GM23338 (cell line): ENCODE data around the gene TCF12.

Source experiments
- EZH2 ChIP-seq: fragments of 200-600 bp; sonication (generic); IDR thresholded peaks from one replicate; pipeline ENCODE4 v1.8.0; 2017; ENCODE audit warnings: antibody characterized with exemption, mild to moderate bottlenecking, low read depth; ENCODE audit not compliant: unreplicated experiment
- EZH2phosphoT487 ChIP-seq: fragments of 200-600 bp; sonication (generic); IDR thresholded peaks from one replicate; pipeline ENCODE4 v1.8.1; 2018; ENCODE audit warnings: antibody characterized with exemption; ENCODE audit not compliant: unreplicated experiment
- JUNB ChIP-seq: IDR thresholded peaks from one replicate; pipeline ENCODE4 v1.6.1; 2016; ENCODE audit warnings: antibody characterized with exemption; ENCODE audit not compliant: unreplicated experiment
- TF ChIP-seq, protein P1 (sequence below), 2 experiments: fragments of 200-600 bp in 1 of 2; sonication (generic) in 1 of 2; conservative IDR thresholded peaks; 2 replicates each; pipeline versions ENCODE4 v1.5.1 to v1.6.1; 2016 to 2017; ENCODE audit warnings: antibody characterized with exemption in 2 of 2, low read depth in 2 of 2, mild to moderate bottlenecking in 2 of 2, moderate library complexity in 1 of 2

DNA sequence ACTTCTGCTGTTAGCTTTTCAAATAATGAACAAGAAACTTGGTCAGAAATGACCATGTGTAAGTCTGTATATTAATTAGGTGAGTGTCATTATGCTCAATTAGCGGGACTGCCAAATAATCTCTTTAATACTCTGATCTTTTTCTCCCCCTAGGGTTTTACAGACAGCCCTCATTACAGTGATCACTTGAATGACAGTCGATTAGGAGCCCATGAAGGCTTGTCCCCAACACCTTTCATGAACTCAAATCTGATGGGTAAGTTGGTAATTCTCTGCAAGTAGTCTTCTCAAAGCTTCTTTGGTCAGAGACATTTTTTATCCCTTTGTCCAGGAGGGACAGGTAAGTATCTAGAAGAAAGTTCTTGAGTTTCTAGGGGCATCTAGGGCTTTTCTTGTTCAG is 173.2 kb downstream of the TCF12 start:
- TF ChIP-seq EZH2phosphoT487: no peak
- TF ChIP-seq, protein P1, sequence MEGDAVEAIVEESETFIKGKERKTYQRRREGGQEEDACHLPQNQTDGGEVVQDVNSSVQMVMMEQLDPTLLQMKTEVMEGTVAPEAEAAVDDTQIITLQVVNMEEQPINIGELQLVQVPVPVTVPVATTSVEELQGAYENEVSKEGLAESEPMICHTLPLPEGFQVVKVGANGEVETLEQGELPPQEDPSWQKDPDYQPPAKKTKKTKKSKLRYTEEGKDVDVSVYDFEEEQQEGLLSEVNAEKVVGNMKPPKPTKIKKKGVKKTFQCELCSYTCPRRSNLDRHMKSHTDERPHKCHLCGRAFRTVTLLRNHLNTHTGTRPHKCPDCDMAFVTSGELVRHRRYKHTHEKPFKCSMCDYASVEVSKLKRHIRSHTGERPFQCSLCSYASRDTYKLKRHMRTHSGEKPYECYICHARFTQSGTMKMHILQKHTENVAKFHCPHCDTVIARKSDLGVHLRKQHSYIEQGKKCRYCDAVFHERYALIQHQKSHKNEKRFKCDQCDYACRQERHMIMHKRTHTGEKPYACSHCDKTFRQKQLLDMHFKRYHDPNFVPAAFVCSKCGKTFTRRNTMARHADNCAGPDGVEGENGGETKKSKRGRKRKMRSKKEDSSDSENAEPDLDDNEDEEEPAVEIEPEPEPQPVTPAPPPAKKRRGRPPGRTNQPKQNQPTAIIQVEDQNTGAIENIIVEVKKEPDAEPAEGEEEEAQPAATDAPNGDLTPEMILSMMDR (conservative IDR thresholded peaks at IDR 0.05; ENCODE audit: low read depth in 2 of 2): no peak
- no peak for TF ChIP-seq JUNB
- no peak for TF ChIP-seq EZH2
